NOMO-1 treated with dmso at 0.1 percent for 144 hours (cell line): ENCODE measurements around the gene RPTN.
A peak's percentile ranks its signal among the peaks of the same experiment; 100 is the strongest.

Source experiments
- DNase-seq: peaks from one replicate; lab custom pipeline; 2025; ENCODE audit not compliant: unreplicated experiment; lab: John Stamatoyannopoulos, UW

Gene RPTN

DNA sequence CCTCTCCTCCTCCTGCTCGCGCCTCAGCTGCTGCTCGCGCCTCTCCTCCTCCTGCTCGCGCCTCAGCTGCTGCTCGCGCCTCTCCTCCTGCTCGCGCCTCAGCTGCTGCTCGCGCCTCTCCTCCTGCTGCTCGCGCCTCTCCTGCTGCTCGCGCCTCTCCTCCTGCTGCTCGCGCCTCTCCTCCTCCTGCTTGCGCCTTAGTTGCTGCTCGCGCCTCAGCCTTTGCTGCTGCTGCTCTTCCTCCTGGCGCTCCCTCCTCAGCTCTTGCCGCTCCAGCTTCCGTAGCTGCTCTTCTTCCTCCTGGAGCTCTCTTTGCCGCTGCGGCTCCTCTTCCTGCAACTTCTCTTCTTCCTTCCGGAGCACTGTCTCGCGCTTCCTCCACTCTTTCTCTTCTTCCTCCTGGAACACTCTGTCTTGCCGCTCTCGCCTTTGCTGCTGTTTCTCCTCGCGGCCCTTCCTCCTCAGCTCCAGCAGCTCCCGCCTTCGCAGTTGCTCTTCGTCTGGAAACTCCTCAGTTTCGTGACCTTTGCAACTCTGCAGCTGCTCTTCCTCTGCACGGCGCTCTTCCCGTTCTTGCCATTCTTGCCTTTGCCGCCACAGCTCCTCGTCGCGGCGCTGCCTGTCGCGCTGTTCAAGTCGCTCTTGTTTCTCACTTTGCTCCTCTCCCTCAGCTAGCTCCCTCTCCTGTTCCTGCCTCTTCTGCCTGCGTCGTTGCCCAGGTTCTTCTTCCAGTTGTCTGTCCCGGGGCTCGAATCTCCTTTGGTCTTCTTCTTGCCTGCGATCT, 46.7 kb downstream of the RPTN start:
- no peak for DNase-seq

DNA sequence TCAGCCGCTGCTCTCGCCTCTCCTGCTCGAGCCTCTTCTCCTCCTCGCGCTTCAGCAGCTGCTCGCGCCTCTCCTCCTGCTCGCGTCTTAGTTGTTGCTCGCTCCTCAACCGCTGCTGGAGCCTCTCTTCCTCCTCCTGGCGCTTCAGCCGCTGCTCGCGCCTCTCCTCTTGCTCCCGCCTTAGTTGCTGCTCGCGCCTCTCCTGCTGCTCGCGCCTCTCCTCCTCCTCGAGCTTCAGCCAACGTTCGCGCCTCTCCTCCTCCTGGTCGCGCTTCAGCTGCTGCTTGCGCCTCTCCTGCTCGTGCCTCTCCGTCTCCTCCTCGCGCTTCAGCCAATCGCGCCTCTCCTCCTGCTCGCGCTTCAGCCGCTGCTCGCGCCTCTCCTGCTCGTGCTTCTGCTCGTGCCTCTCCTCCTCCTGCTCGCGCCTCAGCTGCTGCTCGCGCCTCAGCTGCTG, 47.5 kb downstream of the RPTN start:
- no peak for DNase-seq

DNA sequence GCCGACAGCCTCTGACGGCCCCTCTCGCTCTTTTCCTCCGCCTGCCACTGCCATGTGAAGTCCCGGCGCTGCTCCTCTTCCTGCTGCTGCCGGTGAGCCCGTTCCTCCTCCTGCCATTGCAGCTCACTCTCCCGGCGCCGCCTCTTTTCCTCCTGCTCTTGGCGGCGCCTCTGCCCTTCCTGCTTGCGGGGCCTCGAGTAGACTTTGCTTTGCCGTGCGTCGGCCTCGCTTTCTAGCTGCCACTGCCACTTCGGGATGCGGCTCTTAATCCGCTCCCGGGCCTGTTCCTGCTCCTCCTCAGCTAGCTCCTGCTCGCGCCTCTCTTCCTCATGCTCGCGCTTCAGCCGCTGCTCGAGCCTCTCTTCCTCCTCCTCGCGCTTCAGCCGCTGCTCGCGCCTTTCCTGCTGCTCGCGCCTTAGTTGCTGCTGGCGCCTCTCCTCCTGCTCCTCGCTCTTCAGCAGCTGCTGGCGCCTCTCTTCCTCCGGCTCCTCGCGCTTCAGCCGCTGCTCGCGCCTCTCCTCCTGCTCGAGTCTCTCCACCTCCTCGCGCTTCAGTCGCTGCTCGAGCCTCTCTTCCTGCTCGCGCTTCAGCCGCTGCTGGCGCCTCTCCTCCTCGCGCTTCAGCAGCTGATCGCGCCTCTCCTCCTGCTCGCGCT, 48.0 kb downstream of the RPTN start:
- peak; percentile 52 for DNase-seq

DNA sequence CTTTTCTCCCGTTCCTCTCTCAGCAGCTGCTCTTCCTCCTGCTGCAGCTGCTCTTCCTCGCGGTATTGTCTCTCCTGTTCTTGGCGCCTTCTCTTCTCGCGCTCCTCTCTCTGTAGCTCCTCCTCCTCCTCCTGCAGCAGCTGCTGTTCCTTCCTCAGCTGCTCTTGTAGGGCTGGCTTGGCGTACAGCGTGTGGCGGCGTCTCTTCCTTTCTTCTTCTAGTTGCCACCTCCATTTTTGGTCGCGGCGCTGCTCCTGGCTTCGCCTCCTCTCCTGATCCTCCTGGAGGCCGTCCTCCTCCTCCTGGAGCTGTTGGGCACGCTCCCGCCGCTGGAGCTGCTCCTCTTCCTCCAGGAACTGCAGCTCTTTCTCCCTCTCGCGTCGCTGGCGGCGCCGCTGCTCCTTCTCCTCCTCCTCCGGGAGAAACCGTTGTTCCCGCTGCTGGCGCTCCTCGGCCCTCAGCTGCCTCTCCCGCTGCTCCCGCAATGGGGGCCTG, 48.6 kb downstream of the RPTN start:
- DNase-seq, result peak; percentile 43

DNA sequence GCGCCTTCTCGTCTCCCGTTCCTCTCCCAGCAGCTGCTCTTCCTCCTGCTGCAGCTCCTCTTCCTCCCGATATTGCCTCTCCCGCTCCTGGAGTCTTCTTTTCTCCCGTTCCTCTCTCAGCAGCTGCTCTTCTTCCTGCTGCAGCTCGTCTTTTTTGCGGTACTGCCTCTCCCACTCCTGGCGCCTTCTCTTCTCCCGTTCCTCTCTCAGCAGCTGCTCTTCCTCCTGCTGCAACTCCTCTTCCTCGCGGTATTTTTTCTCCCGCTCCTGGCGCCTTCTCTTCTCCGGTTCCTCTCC, 49.1 kb downstream of the RPTN start:
- no peak for DNase-seq

DNA sequence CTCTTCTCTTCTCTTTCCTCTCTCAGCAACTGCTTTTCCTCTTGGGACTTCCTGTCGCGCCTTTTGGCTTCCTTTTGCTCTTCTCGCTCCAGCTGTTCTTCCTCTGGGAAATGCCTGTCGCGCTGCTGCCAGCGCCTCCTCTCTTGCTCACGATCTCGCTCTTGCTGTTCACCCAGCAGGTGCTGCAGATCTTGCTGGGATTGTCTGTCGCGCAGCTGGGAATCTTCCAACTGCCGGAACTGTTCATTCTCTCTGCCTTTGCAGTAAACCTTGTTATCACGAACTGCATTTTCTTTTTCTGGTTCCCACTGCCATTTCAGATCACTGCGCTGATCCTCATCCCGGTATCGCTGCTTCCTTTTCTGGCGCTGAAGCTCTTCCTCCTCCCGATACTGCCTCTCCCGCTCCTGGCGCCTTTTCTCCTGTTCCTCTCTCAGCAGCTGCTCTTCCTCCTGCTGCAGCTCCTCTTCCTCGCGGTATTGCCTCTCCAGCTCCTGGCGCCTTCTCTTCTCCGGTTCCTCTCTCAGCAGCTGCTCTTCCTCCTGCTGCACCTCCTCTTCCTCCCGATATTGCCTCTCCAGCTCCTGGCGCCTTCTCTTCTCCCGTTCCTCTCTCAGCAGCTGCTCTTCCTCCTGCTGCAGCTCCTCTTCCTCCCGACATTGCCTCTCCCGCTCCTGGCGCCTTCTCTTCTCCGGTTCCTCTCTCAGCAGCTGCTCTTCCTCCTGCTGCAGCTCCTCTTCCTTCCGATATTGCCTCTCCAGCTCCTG, 49.6 kb downstream of the RPTN start:
- DNase-seq, result no peak

DNA sequence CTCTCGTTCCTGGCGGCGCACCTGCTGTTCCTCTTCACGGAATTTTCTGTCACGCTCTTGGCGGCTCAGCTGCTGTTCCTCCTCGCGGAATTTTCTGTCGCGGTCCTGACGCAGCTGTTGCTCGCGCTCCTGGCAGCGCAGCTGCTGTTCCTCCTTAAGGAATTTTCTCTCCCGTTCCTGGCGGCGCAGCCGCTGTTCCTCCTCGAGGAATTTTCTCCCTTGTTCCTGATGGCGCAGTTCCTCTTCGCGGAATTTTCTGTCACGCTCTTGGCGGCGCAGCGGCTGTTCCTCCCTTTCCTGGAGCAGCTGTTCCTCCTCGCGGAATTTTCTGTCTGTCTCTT, 50.2 kb downstream of the RPTN start:
- DNase-seq, result no peak

DNA sequence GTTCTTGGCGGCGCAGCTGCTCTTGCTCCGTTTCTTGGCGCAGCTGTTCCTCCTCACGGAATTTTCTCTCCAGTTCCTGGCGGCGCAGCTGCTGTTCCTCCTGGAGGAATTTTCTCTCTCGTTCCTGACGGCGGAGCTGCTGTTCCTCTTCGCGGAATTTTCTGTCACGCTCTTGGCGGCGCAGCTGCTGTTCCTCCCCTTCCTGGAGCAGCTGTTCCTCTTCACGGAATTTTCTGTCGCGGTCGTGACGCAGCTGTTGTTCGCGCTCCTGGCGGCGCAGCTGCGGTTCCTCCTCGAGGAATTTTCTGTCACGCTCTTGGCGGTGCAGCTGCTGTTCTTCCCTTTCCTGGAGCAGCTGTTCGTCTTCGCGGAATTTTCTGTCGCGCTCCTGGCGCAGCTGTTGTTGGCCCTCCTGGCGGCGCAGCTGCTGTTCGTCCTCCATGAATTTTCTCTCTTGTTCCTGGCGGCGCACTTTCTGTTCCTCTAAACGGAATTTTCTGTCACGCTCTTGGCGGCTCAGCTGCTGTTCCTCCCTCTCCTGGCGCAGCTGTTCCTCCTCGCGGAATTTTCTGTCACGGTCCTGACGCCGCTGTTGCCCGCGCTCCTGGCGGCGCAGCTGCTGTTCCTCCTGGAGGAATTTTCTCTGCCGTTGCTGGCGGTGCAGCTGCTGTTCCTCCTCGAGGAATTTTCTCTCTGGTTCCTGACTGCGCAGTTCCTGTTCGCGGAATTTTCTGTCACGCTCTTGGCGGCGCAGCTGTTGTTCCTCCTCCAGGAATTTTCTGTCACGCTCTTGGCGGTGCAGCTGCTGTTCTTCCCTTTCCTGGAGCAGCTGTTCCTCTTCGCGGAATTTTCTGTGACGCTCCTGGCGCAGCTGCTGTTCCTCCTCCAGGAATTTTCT, 50.8 kb downstream of the RPTN start:
- DNase-seq, result no peak

DNA sequence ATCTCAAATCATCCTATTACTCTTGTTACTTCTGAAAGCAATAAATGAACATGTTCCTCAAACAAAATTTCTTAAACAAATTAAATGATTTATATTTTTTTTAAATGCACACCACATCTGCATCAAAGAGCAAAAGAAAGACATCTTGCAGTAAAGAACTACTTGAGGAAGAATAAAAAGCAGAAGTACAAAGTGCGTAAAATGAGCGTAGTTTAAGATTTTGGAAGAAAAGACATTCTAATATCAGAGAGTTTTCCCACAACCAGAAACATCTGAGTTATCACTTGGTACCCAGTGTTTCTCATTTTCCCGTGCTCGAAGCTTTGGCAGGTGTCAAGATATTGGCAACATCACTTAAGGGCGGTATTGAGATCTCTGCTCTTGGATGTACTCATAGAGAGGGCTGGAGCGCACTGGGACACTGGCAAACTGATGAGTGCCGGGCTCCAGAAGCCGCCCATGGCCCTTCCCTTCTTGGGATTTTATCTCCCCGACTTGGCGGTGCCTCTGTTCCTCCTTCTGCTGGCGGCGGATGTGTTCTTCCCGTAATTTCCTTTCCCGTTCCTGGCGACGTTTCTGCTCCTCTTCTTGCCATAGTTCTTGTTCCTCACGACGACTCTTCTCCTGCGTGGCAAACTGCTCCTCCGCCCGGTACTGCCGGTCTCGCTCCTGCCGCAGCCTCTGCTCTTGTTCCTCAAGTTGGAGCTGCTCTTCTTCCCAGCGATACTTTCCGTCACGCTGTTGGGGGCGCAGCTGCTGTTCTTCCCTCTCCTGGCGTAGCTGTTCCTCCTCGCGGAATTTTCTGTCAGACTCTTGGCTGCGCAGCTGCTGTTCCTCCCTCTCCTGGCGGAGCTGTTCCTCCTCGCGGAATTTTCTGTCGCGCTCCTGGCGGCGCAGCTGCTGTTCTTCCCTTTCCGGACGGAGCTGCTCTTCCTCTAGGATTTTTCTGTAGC, 51.7 kb downstream of the RPTN start:
- DNase-seq, result no peak

DNA sequence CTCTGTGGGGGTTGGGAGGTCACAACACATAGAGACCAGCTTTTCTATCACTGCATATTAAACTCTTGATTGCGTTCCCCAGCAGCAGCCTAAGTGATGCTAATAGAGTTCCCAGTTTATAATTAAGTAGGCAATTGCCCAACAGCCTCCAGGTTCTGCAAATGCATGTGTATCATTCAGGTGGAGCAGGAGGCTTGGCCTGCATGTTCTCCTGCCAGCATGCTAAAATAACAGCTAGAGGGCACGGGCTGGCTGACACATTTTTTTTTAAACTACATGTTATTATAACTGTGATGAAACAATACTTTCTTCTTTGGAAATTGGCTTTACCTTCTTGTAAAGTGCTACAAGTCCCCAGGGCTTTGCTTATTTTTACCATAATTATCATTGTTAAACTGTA, 54.2 kb downstream of the RPTN start:
- DNase-seq, result no peak
